ENCODE results near the gene FAH. TPM values are rescaled to one million over a fixed set of nuclear protein-coding genes. Genes with fewer than 3 reads are reported as not detected.

FAH gene
- total RNA-seq, 1 donor from 2014 or later: 18.0 TPM

GRCh38 chr15:80107774-80108173, 45.0 kb upstream of the FAH start:
- no peak for DNase-seq
- H3K4me1 ChIP-seq: peaks cover 69% of the 10 kb centered on the region
- intact Hi-C loops (cut with micrococcal nuclease): no loop called here

GRCh38 chr15:80109388-80109787, 43.4 kb upstream of the FAH start:
- no peaks in the 10 kb centered on the region for H3K9me3 ChIP-seq (replicated peaks)
- no peak for DNase-seq
- H3K4me1 ChIP-seq: peaks cover 64% of the 10 kb centered on the region
- H3K27ac ChIP-seq (replicated peaks): no peak overlapping the region
- no peak for TF ChIP-seq CTCF (IDR thresholded peaks at IDR 0.05; ENCODE audit: borderline replicate concordance)
- H3K4me3 ChIP-seq: no peak overlapping the region
- no peaks in the 10 kb centered on the region for H3K27me3 ChIP-seq (ENCODE audit: low read depth)
- intact Hi-C loops (cut with micrococcal nuclease): no loop called here
- H3K36me3 ChIP-seq: no peaks in the 10 kb centered on the region

More at GRCh38 chr15:80107774-80108173, 45.0 kb upstream of the FAH start:
- no peak overlapping the region for H3K27ac ChIP-seq (replicated peaks)
- no peak for TF ChIP-seq CTCF (IDR thresholded peaks at IDR 0.05; ENCODE audit: borderline replicate concordance)
- H3K9me3 ChIP-seq (replicated peaks): no peaks in the 10 kb centered on the region
- no peak overlapping the region for H3K4me3 ChIP-seq
- H3K36me3 ChIP-seq: no peaks in the 10 kb centered on the region
- H3K27me3 ChIP-seq (ENCODE audit: low read depth): no peaks in the 10 kb centered on the region

- no peak overlapping the region for H3K27ac ChIP-seq (replicated peaks)
- intact Hi-C loops (cut with micrococcal nuclease): no loop called here
- H3K4me1 ChIP-seq: peaks cover 76% of the 10 kb centered on the region
- H3K9me3 ChIP-seq (replicated peaks): no peaks in the 10 kb centered on the region
- no peaks in the 10 kb centered on the region for H3K36me3 ChIP-seq
- no peaks in the 10 kb centered on the region for H3K27me3 ChIP-seq (ENCODE audit: low read depth)
- TF ChIP-seq CTCF (IDR thresholded peaks at IDR 0.05; ENCODE audit: borderline replicate concordance): no peak
- H3K4me3 ChIP-seq: no peak overlapping the region
- no peak for DNase-seq
Observed at GRCh38 chr15:80110920-80111319, 41.9 kb upstream of the FAH start.

- DNase-seq: no peak
- intact Hi-C loops (cut with micrococcal nuclease): no loop called here
- no peak for TF ChIP-seq CTCF (IDR thresholded peaks at IDR 0.05; ENCODE audit: borderline replicate concordance)
- no peaks in the 10 kb centered on the region for H3K9me3 ChIP-seq (replicated peaks)
- H3K27ac ChIP-seq (replicated peaks): no peak overlapping the region
- no peaks in the 10 kb centered on the region for H3K36me3 ChIP-seq
- no peaks in the 10 kb centered on the region for H3K27me3 ChIP-seq (ENCODE audit: low read depth)
- H3K4me3 ChIP-seq: no peak overlapping the region
- peaks cover 50% of the 10 kb centered on the region for H3K4me1 ChIP-seq
Observed at GRCh38 chr15:80114114-80114513, 38.7 kb upstream of the FAH start.

- H3K27ac ChIP-seq (replicated peaks): no peak overlapping the region
- no peaks in the 10 kb centered on the region for H3K36me3 ChIP-seq
- H3K9me3 ChIP-seq (replicated peaks): no peaks in the 10 kb centered on the region
- no peaks in the 10 kb centered on the region for H3K27me3 ChIP-seq (ENCODE audit: low read depth)
- intact Hi-C loops (cut with micrococcal nuclease): no loop called here
- H3K4me1 ChIP-seq: peaks cover 43% of the 10 kb centered on the region
- TF ChIP-seq CTCF (IDR thresholded peaks at IDR 0.05; ENCODE audit: borderline replicate concordance): no peak
- H3K4me3 ChIP-seq: no peak overlapping the region
- DNase-seq: no peak
Observed at GRCh38 chr15:80115021-80115420, 37.8 kb upstream of the FAH start.

- DNase-seq: no peak
- H3K36me3 ChIP-seq: peaks cover 21% of the 10 kb centered on the region
- H3K4me3 ChIP-seq: no peak overlapping the region
- intact Hi-C loops (cut with micrococcal nuclease): no loop called here
- no peaks in the 10 kb centered on the region for H3K9me3 ChIP-seq (replicated peaks)
- H3K27ac ChIP-seq (replicated peaks): no peak overlapping the region
- H3K27me3 ChIP-seq (ENCODE audit: low read depth): no peaks in the 10 kb centered on the region
- H3K4me1 ChIP-seq: peaks cover 26% of the 10 kb centered on the region
- TF ChIP-seq CTCF (IDR thresholded peaks at IDR 0.05; ENCODE audit: borderline replicate concordance): no peak
Observed at GRCh38 chr15:80118956-80119355, 33.8 kb upstream of the FAH start.
